H1 (cell line): ENCODE measurements around the gene DCTN5. TPM values are rescaled to one million over a fixed set of nuclear protein-coding genes. Genes with fewer than 3 reads are reported as not detected.
A peak's percentile ranks its signal among the peaks of the same experiment; 100 is the strongest.

ENCODE experiments used
- BRCA1 ChIP-seq: IDR thresholded peaks from 2 replicates; pipeline ENCODE4 v1.6.1; 2012; ENCODE audit warnings: low read depth, low read length, improper control_type of control experiment
- EZH2 ChIP-seq: fragments of 200-600 bp; sonication (generic); IDR thresholded peaks from 2 replicates; pipeline ENCODE4 v1.7.1; 2012; ENCODE audit warnings: low read depth, mild to moderate bottlenecking, moderate library complexity, low read length, inconsistent platforms; ENCODE audit not compliant: severe bottlenecking
- HDAC2 ChIP-seq, 2 experiments: fragments of 300-600 bp in 1 of 2; sonication (generic) in 1 of 2; IDR thresholded peaks; 2 replicates each; pipeline ENCODE4 v1.6.1; 2011 to 2012; ENCODE audit warnings: low read depth in 2 of 2, low read length in 2 of 2, mild to moderate bottlenecking in 2 of 2, moderate library complexity in 2 of 2, borderline replicate concordance in 1 of 2, inconsistent platforms in 1 of 2
- KDM5A ChIP-seq: fragments of 200-600 bp; IDR thresholded peaks from 2 replicates; pipeline ENCODE4 v1.7.1; 2012; ENCODE audit warnings: mild to moderate bottlenecking, low read length, inconsistent platforms, mixed read lengths
- MAFK ChIP-seq: IDR thresholded peaks from 2 replicates; pipeline ENCODE4 v1.6.1; 2012; ENCODE audit warnings: low read depth, mild to moderate bottlenecking, improper control_type of control experiment, low read length
- polyA plus RNA-seq, 7 experiments: library from polyadenylated mRNA; depleted of rRNA in 3 of 7; stranded (reverse) in 5 of 7; unstranded in 2 of 7; fragments of >200 nt in 5 of 7; fragments of 200-250 nt in 2 of 7; gene quantifications; 1 replicate in 5 of 7; 2 replicates in 1 of 7; 4 replicates in 1 of 7; pipeline versions ENCODE4 v1.2.1 to v1.2.3, GENCODE V29; 2011 to 2013; ENCODE audit warnings: missing spikeins in 2 of 7, mixed read lengths in 2 of 7
- total RNA-seq: library from RNA; stranded (reverse); fragmentation: NEBNext Ultra II Directional; extraction: Animal tissue kit (Norgen Biotek cat#: 25700); gene quantifications from 2 replicates; pipeline ENCODE4 v1.2.1, GENCODE V29; 2021
- TF ChIP-seq, protein P1 (sequence below), 3 experiments: IDR thresholded peaks; 1 replicate in 2 of 3; 2 replicates in 1 of 3; pipeline versions ENCODE4 v1.5.1 to v1.6.1; 2011; ENCODE audit warnings: low read length in 3 of 3, mild to moderate bottlenecking in 3 of 3, inconsistent platforms in 2 of 3, low read depth in 1 of 3, moderate library complexity in 1 of 3; ENCODE audit not compliant: insufficient read depth in 1 of 3; ENCODE audit errors: control extremely low read depth in 1 of 3
- TF ChIP-seq, protein P2 (sequence below): fragments of 300-600 bp; sonication (generic); IDR thresholded peaks from 2 replicates; pipeline ENCODE4 v1.7.1; 2012; ENCODE audit warnings: low read length, moderate library complexity, mild to moderate bottlenecking, inconsistent platforms; ENCODE audit not compliant: insufficient replicate concordance

Gene DCTN5
- total and polyA plus RNA-seq, 2 of the 8 experiments (the other 6 are each of a cell fraction or from before 2014, with no cell fraction given), result 36.0 to 74.0 TPM

DNA sequence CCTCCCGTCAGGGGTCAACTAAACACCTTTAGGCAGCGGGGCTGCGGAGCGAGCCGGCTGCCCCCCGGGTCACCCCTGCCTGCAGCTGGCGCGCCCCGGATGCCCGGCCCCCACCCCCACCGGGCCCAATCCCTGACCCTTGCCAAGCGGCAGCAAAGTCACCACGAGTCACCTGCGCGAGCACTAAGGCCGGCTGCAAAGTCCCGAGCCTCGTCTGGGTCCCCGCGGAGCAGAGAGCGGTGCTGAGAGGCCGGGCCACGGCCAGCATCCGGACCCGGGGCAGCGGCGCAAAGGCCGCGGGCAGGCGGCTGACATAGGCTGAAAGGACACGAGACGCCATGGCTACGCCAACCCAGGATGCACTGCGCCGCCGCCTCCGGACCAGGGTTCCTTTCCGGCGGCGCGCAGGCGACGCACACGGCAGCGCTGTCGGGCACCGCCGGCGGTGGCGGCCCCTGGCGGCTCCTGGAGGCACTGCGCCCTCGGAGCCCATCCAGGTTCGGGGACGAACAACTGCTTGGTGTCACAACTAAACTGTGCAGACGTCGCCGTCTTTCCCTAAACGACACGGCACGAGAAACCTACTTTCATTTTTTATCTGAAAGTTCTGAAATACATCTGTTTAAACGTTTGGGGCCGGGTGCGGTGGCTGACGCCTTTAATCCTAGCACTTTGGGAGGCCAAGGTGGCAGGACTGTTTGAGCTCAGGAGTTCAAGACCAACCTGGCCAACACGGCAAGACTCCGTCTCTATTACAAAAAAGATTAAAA, 45.1 kb upstream of the DCTN5 start, which contains the start of gene NDUFAB1 (continued):
- TF ChIP-seq HDAC2 (IDR thresholded peaks at IDR 0.05; ENCODE audit: borderline replicate concordance in 1 of 2, low read depth in 2 of 2, low read length in 2 of 2) (peak in 1 of 2 experiments; percentile 57; a peak in 1 of 4 replicates), KDM5A (peak; percentile 82), EZH2 (no peak), MAFK (no peak), BRCA1 (no peak)
- TF ChIP-seq, protein P1, sequence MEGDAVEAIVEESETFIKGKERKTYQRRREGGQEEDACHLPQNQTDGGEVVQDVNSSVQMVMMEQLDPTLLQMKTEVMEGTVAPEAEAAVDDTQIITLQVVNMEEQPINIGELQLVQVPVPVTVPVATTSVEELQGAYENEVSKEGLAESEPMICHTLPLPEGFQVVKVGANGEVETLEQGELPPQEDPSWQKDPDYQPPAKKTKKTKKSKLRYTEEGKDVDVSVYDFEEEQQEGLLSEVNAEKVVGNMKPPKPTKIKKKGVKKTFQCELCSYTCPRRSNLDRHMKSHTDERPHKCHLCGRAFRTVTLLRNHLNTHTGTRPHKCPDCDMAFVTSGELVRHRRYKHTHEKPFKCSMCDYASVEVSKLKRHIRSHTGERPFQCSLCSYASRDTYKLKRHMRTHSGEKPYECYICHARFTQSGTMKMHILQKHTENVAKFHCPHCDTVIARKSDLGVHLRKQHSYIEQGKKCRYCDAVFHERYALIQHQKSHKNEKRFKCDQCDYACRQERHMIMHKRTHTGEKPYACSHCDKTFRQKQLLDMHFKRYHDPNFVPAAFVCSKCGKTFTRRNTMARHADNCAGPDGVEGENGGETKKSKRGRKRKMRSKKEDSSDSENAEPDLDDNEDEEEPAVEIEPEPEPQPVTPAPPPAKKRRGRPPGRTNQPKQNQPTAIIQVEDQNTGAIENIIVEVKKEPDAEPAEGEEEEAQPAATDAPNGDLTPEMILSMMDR (IDR thresholded peaks at IDR 0.05; ENCODE audit: control extremely low read depth in 1 of 3, insufficient read depth in 1 of 3, low read depth in 1 of 3, low read length in 3 of 3), result peak; percentile 87 to 98 (median 92)
- TF ChIP-seq, protein P2, sequence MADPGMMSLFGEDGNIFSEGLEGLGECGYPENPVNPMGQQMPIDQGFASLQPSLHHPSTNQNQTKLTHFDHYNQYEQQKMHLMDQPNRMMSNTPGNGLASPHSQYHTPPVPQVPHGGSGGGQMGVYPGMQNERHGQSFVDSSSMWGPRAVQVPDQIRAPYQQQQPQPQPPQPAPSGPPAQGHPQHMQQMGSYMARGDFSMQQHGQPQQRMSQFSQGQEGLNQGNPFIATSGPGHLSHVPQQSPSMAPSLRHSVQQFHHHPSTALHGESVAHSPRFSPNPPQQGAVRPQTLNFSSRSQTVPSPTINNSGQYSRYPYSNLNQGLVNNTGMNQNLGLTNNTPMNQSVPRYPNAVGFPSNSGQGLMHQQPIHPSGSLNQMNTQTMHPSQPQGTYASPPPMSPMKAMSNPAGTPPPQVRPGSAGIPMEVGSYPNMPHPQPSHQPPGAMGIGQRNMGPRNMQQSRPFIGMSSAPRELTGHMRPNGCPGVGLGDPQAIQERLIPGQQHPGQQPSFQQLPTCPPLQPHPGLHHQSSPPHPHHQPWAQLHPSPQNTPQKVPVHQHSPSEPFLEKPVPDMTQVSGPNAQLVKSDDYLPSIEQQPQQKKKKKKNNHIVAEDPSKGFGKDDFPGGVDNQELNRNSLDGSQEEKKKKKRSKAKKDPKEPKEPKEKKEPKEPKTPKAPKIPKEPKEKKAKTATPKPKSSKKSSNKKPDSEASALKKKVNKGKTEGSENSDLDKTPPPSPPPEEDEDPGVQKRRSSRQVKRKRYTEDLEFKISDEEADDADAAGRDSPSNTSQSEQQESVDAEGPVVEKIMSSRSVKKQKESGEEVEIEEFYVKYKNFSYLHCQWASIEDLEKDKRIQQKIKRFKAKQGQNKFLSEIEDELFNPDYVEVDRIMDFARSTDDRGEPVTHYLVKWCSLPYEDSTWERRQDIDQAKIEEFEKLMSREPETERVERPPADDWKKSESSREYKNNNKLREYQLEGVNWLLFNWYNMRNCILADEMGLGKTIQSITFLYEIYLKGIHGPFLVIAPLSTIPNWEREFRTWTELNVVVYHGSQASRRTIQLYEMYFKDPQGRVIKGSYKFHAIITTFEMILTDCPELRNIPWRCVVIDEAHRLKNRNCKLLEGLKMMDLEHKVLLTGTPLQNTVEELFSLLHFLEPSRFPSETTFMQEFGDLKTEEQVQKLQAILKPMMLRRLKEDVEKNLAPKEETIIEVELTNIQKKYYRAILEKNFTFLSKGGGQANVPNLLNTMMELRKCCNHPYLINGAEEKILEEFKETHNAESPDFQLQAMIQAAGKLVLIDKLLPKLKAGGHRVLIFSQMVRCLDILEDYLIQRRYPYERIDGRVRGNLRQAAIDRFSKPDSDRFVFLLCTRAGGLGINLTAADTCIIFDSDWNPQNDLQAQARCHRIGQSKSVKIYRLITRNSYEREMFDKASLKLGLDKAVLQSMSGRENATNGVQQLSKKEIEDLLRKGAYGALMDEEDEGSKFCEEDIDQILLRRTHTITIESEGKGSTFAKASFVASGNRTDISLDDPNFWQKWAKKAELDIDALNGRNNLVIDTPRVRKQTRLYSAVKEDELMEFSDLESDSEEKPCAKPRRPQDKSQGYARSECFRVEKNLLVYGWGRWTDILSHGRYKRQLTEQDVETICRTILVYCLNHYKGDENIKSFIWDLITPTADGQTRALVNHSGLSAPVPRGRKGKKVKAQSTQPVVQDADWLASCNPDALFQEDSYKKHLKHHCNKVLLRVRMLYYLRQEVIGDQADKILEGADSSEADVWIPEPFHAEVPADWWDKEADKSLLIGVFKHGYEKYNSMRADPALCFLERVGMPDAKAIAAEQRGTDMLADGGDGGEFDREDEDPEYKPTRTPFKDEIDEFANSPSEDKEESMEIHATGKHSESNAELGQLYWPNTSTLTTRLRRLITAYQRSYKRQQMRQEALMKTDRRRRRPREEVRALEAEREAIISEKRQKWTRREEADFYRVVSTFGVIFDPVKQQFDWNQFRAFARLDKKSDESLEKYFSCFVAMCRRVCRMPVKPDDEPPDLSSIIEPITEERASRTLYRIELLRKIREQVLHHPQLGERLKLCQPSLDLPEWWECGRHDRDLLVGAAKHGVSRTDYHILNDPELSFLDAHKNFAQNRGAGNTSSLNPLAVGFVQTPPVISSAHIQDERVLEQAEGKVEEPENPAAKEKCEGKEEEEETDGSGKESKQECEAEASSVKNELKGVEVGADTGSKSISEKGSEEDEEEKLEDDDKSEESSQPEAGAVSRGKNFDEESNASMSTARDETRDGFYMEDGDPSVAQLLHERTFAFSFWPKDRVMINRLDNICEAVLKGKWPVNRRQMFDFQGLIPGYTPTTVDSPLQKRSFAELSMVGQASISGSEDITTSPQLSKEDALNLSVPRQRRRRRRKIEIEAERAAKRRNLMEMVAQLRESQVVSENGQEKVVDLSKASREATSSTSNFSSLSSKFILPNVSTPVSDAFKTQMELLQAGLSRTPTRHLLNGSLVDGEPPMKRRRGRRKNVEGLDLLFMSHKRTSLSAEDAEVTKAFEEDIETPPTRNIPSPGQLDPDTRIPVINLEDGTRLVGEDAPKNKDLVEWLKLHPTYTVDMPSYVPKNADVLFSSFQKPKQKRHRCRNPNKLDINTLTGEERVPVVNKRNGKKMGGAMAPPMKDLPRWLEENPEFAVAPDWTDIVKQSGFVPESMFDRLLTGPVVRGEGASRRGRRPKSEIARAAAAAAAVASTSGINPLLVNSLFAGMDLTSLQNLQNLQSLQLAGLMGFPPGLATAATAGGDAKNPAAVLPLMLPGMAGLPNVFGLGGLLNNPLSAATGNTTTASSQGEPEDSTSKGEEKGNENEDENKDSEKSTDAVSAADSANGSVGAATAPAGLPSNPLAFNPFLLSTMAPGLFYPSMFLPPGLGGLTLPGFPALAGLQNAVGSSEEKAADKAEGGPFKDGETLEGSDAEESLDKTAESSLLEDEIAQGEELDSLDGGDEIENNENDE, result no peak
